Right lobe of liver (tissue), 6 donors: ENCODE results near the gene HDAC4. TPM values are rescaled to one million over a fixed set of nuclear protein-coding genes. Genes with fewer than 3 reads are reported as not detected.

Experiments used
- ATAC-seq, 4 donors: fragments of 200-7000 bp; cut with Tn5 transposase; one replicate each; pipeline ENCODE4 v1.9.1; 2020; ENCODE audit warnings: mild to moderate bottlenecking in 4 of 4, moderate library complexity in 4 of 4
- DNase-seq, 3 donors: peaks; one replicate each; pipeline ENCODE4 v3.0.0-alpha.2; 2020
- H3K27ac ChIP-seq, 3 donors: fragments of 200-600 bp; one replicate each; pipeline ENCODE4 v1.8.0; 2022
- H3K27me3 ChIP-seq, 2 donors: fragments of 200-600 bp; one replicate each; pipeline ENCODE4 v1.8.0; 2022
- H3K36me3 ChIP-seq, 4 donors: fragments of 200-600 bp; sonication (generic) in 1 of 4; one replicate each; pipeline versions ENCODE4 v1.5.1 to v1.8.0; 2017 to 2022; ENCODE audit warnings: control low read depth in 1 of 4
- H3K4me1 ChIP-seq, 4 donors: fragments of 200-600 bp; sonication (generic) in 1 of 4; one replicate each; pipeline versions ENCODE4 v1.5.1 to v1.8.0; 2017 to 2022; ENCODE audit warnings: control low read depth in 1 of 4
- H3K4me3 ChIP-seq, 3 donors: fragments of 200-600 bp; one replicate each; pipeline ENCODE4 v1.8.0; 2022
- H3K9me3 ChIP-seq, 4 donors: fragments of 200-600 bp; sonication (generic) in 1 of 4; one replicate each; pipeline versions ENCODE4 v1.5.1 to v1.8.0; 2017 to 2022; ENCODE audit warnings: control low read depth in 1 of 4
- POLR2A ChIP-seq: fragments of 450-650 bp; IDR thresholded peaks from one replicate; pipeline ENCODE4 v1.6.1; 2017; ENCODE audit warnings: antibody characterized with exemption, mild to moderate bottlenecking
- WGBS: methylation state at CpG from one replicate; pipeline ENCODE4 v1.1.6; 2018; ENCODE audit warnings: low coverage, low lambda C conversion rate; ENCODE audit not compliant: insufficient coverage; ENCODE audit errors: missing lambda C conversion rate; 5-methylcytosine and 5-hydroxymethylcytosine counted together
- intact Hi-C, 2 donors: fragments of 100-400 bp; cut with DNase I; formaldehyde crosslinking; loops; one replicate each; pipeline versions ENCODE4 v1.11.2 to v1.14.1; 2022
- total RNA-seq, 6 experiments: library from RNA; depleted of rRNA in 2 of 6; stranded (reverse); fragments of >200 nt in 2 of 6; fragmentation: NEBNext Ultra II Directional in 3 of 6; extraction: Animal tissue kit (Norgen Biotek cat#: 25700) in 3 of 6; gene quantifications; one replicate each; pipeline versions ENCODE4 v1.1.0 to v1.2.4, GENCODE V29; 2016 to 2023
- TF ChIP-seq, protein P1 (sequence below), 4 donors: fragments of 200-600 bp in 3 of 4; fragments of 450-650 bp in 1 of 4; IDR thresholded peaks; one replicate each; pipeline versions ENCODE4 v1.5.1 to v1.8.0; 2016 to 2022; ENCODE audit warnings: antibody characterized with exemption in 4 of 4, mild to moderate bottlenecking in 2 of 4
- donor health status: DM: no; HTN: yes; CAD: no.
- donor health status: DM: no; HTN: no; CAD: no.
- donor health status: DM: no; HTN: no; CAD: no.
- donor health status: DM: no; HTN: yes; CAD: no.
- donor health status: DM: no; HTN: yes; CAD: no.

Gene HDAC4
- total RNA-seq, 6 experiments from 2014 or later = 8.9 to 22.4 (median 14.7) TPM

DNA sequence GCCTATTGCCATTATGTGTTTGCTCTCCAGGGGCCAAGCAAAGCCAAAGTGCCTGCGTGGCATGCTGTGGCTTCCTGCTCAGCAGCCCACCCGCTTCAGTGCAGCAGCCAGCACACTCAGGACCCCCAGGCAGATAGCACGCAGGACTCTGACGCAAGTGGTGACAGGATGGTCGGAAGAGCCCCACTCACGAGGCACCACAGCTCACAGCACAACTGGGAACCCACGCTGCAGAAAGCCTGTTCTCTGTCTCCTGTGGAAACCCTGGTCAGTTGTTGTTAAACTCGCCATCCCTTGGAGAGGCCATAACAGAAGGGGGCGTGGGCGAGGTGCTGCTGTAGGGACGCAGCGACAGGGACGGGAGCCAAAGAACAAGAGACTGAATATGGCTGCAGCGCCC is 76.4 kb downstream of the HDAC4 start:
- intact Hi-C loops = no loop called here
- H3K27ac ChIP-seq = no peak overlapping the region
- ATAC-seq (no peak), DNase-seq (no peak)
- no peaks in the 10 kb centered on the region for H3K27me3 ChIP-seq
- 63% methylated on average over 7 of the region's 14 CpGs for WGBS
- no peaks in the 10 kb centered on the region for H3K36me3 ChIP-seq
- TF ChIP-seq POLR2A = no peak
- TF ChIP-seq, protein P1, sequence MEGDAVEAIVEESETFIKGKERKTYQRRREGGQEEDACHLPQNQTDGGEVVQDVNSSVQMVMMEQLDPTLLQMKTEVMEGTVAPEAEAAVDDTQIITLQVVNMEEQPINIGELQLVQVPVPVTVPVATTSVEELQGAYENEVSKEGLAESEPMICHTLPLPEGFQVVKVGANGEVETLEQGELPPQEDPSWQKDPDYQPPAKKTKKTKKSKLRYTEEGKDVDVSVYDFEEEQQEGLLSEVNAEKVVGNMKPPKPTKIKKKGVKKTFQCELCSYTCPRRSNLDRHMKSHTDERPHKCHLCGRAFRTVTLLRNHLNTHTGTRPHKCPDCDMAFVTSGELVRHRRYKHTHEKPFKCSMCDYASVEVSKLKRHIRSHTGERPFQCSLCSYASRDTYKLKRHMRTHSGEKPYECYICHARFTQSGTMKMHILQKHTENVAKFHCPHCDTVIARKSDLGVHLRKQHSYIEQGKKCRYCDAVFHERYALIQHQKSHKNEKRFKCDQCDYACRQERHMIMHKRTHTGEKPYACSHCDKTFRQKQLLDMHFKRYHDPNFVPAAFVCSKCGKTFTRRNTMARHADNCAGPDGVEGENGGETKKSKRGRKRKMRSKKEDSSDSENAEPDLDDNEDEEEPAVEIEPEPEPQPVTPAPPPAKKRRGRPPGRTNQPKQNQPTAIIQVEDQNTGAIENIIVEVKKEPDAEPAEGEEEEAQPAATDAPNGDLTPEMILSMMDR (IDR thresholded peaks at IDR 0.05) = no peak
- H3K4me1 ChIP-seq = peaks cover 0 to 26% (median 10%) of the 10 kb centered on the region in 4 donors
- H3K4me3 ChIP-seq = no peak overlapping the region
- no peaks in the 10 kb centered on the region for H3K9me3 ChIP-seq

DNA sequence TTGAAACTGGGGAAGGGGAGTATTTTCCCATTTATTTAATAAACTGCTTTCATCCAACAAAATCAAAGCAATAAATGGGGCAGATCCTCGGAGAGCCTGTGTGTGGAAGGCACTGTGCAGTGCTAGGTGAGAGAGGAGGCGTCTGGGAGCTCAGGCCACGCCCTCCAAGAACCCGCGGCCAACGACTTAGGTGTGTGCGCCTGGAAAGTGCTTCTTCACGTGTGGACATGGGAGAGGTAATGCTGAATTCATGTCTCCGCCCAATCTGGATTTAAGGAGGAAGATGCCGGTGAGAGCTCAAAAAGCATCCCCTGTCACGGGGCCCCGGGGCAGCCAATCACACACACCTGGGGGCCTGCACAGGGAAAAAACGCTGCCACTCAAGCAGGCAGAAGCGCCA is 77.4 kb downstream of the HDAC4 start:
- WGBS = 77% methylated on average over 6 of the region's 14 CpGs
- H3K4me3 ChIP-seq = no peak overlapping the region
- H3K27me3 ChIP-seq = no peaks in the 10 kb centered on the region
- TF ChIP-seq POLR2A = no peak
- TF ChIP-seq, protein P1 (IDR thresholded peaks at IDR 0.05) = no peak
- intact Hi-C loops = no loop called here
- H3K4me1 ChIP-seq = peaks cover 0 to 25% (median 5%) of the 10 kb centered on the region in 4 donors
- DNase-seq (no peak), ATAC-seq (no peak)
- H3K9me3 ChIP-seq = no peaks in the 10 kb centered on the region
- H3K27ac ChIP-seq = no peak overlapping the region
- no peaks in the 10 kb centered on the region for H3K36me3 ChIP-seq

DNA sequence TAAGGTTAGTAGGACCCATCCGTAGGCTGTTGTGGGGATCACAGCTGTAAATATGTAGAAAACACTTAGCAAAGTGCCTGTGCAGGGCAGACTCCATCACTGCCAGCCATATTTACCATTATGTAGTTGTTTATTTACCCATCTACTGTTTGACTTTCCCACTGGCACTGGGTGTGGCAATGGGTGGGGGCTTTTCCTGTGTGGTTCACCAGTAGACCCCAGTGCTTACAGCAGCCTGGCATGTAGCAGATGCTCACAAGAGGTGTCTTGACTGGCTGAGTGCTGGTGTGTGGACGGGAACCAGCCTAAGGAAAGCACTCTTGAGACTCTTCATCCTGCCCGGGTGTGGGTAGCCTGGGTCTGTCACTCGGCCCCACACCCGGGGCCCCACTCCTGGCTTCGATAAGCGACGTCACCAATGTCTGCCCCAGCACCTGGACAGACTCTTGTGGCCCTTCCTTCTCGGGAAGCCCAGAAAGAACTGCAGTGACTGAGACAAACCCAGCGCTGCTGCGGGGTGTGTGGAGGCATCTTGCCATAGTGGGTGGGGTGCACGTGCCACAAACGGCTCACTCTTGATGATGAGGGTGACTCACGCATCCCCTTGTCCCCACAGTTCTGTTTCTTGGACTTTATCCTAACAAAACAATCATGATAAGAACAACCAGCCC is 78.3 kb downstream of the HDAC4 start:
- no peak for ATAC-seq
- Histone ChIP-seq H3K27me3 (no peaks in the 10 kb centered on the region), H3K4me3 (no peak overlapping the region), H3K9me3 (no peaks in the 10 kb centered on the region), H3K4me1 (peaks cover 0 to 21% (median under 1%) of the 10 kb centered on the region in 4 donors), H3K27ac (no peak overlapping the region), H3K36me3 (no peaks in the 10 kb centered on the region)
- WGBS = 71% methylated on average over 9 of the region's 14 CpGs
- intact Hi-C loops = no loop called here
- no peak for DNase-seq
- TF ChIP-seq POLR2A = no peak
- TF ChIP-seq, protein P1 (IDR thresholded peaks at IDR 0.05) = no peak

DNA sequence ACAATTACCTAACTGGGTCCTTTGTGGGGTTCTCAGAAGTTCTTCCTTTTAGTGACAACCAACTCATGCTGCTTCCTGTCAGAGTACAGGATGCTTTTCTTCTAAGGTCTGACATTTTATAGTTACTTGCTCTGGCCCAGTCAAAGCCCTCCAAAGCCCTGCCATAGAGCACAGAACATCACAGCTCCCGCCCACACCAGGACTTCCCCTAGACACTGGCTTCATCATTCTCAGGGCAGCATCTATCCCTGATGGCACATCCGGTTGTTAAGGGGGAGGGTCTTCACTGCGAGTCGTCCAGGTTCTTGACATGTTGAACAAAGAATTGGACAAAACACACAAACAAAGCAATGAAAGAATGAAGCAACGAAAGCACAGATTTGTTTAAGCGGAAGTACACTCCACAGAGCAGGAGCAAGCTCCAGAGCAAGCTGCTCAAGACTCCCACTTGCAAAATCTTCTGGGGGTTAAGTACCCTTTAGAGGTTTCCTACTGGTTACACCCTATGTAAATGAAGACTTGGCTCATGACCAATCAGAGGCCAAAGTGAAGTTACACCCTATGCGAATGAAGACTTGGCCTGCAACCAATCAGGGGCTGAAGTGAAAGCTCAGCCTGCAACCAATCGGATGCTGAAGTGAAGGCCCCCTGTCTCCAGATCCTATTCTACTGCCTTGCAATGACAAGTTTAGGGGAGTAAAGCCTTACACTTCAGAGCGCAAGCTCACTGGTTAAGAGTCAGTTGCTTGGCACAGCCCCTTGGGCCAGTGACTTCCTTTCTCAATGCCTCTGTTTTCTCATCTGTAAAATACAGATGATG is 79.0 kb downstream of the HDAC4 start:
- intact Hi-C loops = no loop called here
- TF ChIP-seq, protein P1 (IDR thresholded peaks at IDR 0.05) = no peak
- TF ChIP-seq POLR2A = no peak
- Histone ChIP-seq H3K4me1 (peaks cover 0 to 20% (median 0%) of the 10 kb centered on the region in 4 donors), H3K4me3 (no peak overlapping the region), H3K27me3 (no peaks in the 10 kb centered on the region), H3K27ac (no peak overlapping the region), H3K9me3 (no peaks in the 10 kb centered on the region), H3K36me3 (no peaks in the 10 kb centered on the region)
- DNase-seq = no peak
- 93% methylated on average over 6 of the region's 9 CpGs for WGBS
- no peak for ATAC-seq
